ENCODE results near the gene DISP2. TPM values are rescaled to one million over a fixed set of nuclear protein-coding genes. Genes with fewer than 3 reads are reported as not detected.

Gene DISP2
- total and polyA plus RNA-seq, 9 of the 15 experiments (the other 6 are each of a cell fraction or from before 2014, with no cell fraction given): 0.06 to 0.89 (median 0.15) TPM; not detected in 1

GRCh38 chr15:40421246-40422157 lies 63.5 kb downstream of the DISP2 start (continued):
- TF ChIP-seq HNRNPH1 (optimal IDR thresholded peaks at IDR 0.05; ENCODE audit: low read depth, low read length): no peak
- 0 out of 2 replicates have a peak, but pooled peaks have one; percentile 27 for TF ChIP-seq MYNN (IDR thresholded peaks at IDR 0.05)
- TF ChIP-seq MYNN (CRISPR knock-in tag; IDR thresholded peaks at IDR 0.05): no peak
- TF ChIP-seq, protein P1, sequence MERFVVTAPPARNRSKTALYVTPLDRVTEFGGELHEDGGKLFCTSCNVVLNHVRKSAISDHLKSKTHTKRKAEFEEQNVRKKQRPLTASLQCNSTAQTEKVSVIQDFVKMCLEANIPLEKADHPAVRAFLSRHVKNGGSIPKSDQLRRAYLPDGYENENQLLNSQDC (CRISPR knock-in tag; IDR thresholded peaks at IDR 0.05): no peak
- no peak for TF ChIP-seq DPF2 (IDR thresholded peaks at IDR 0.05)
- TF ChIP-seq, protein P2, sequence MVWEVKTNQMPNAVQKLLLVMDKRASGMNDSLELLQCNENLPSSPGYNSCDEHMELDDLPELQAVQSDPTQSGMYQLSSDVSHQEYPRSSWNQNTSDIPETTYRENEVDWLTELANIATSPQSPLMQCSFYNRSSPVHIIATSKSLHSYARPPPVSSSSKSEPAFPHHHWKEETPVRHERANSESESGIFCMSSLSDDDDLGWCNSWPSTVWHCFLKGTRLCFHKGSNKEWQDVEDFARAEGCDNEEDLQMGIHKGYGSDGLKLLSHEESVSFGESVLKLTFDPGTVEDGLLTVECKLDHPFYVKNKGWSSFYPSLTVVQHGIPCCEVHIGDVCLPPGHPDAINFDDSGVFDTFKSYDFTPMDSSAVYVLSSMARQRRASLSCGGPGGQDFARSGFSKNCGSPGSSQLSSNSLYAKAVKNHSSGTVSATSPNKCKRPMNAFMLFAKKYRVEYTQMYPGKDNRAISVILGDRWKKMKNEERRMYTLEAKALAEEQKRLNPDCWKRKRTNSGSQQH (CRISPR knock-in tag; IDR thresholded peaks at IDR 0.05): no peak
- TF ChIP-seq KAT8 (IDR thresholded peaks at IDR 0.05; ENCODE audit: low read depth): no peak
- peak; percentile 46; the same call in 1 of the 2 replicates for TF ChIP-seq ZNF263 (CRISPR knock-in tag; IDR thresholded peaks at IDR 0.05; ENCODE audit: borderline replicate concordance)
- TF ChIP-seq L3MBTL2 (IDR thresholded peaks at IDR 0.05): peak; percentile 54; the same call in 1 of the 2 replicates
- peak; percentile 61 for TF ChIP-seq CREM (IDR thresholded peaks at IDR 0.05; ENCODE audit: low read depth)
- 0 out of 2 replicates have a peak, but pooled peaks have one; percentile 22 for TF ChIP-seq ZBTB49 (CRISPR knock-in tag; IDR thresholded peaks at IDR 0.05; ENCODE audit: borderline replicate concordance)
- peak; percentile 68 for TF ChIP-seq CC2D1A (IDR thresholded peaks at IDR 0.05)
- peak; percentile 14; the same call in 1 of the 2 replicates for TF ChIP-seq KDM2B (CRISPR knock-in tag; IDR thresholded peaks at IDR 0.05)
- TF ChIP-seq PTBP1 (IDR thresholded peaks at IDR 0.05; ENCODE audit: low read depth, low read length): no peak
- TF ChIP-seq POLR2G (IDR thresholded peaks at IDR 0.05; ENCODE audit: low read depth, low read length): peak; percentile 54
- TF ChIP-seq, protein P3, sequence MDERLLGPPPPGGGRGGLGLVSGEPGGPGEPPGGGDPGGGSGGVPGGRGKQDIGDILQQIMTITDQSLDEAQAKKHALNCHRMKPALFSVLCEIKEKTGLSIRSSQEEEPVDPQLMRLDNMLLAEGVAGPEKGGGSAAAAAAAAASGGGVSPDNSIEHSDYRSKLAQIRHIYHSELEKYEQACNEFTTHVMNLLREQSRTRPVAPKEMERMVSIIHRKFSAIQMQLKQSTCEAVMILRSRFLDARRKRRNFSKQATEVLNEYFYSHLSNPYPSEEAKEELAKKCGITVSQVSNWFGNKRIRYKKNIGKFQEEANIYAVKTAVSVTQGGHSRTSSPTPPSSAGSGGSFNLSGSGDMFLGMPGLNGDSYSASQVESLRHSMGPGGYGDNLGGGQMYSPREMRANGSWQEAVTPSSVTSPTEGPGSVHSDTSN (CRISPR knock-in tag; IDR thresholded peaks at IDR 0.05; ENCODE audit: low read depth): no peak
- TF ChIP-seq, protein P3 (tag; conservative IDR thresholded peaks at IDR 0.05; ENCODE audit: low read depth): no peak
- no peak for TF ChIP-seq TARDBP (IDR thresholded peaks at IDR 0.05)
- TF ChIP-seq, protein P4, sequence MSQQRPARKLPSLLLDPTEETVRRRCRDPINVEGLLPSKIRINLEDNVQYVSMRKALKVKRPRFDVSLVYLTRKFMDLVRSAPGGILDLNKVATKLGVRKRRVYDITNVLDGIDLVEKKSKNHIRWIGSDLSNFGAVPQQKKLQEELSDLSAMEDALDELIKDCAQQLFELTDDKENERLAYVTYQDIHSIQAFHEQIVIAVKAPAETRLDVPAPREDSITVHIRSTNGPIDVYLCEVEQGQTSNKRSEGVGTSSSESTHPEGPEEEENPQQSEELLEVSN (IDR thresholded peaks at IDR 0.05; ENCODE audit: borderline replicate concordance in 1 of 2, extremely low read depth in 1 of 2, insufficient read depth in 1 of 2, insufficient read length in 1 of 2, low read depth in 1 of 2, low read length in 1 of 2, poor library complexity in 1 of 2, severe bottlenecking in 1 of 2): peak; percentile 29 to 40
- TF ChIP-seq PURB (CRISPR knock-in tag; IDR thresholded peaks at IDR 0.05; ENCODE audit: low read depth): no peak

Data from K562 (cell line).